NCI-H460 (cell line): ENCODE results near the gene CDC42EP3. TPM values are rescaled to one million over a fixed set of nuclear protein-coding genes. Genes with fewer than 3 reads are reported as not detected.

ENCODE experiments used
- DNase-seq: peaks from one replicate; pipeline ENCODE4 v3.0.0-alpha.2; 2016; ENCODE audit warnings: low read depth; ENCODE audit errors: extremely low read depth
- polyA plus RNA-seq: library from polyadenylated mRNA; depleted of rRNA; stranded (reverse); fragments of >200 nt; gene quantifications from 2 replicates; pipeline ENCODE4 v1.2.3, GENCODE V29; 2014; cell fraction: nucleus; rRNA removed
- total RNA-seq: library from RNA; depleted of rRNA; stranded (reverse); fragments of >200 nt; shearing (Covaris generic); gene quantifications from 2 replicates; pipeline ENCODE4 v1.2.3, GENCODE V29; 2014; rRNA removed

CDC42EP3 gene
- 13.7 and 17.8 TPM in 2 replicates for total RNA-seq
- 1.9 and 12.9 TPM in 2 replicates for polyA plus RNA-seq

GRCh38 chr2:37671009-37671815 lies at the start of gene CDC42EP3:
CDC42EP3 (minus strand) TSS chr2:37671642; CDS start chr2:37646587, 25,055 bp downstream.
- DNase-seq: peak; percentile 22

GRCh38 chr2:37721201-37721560 lies 49.7 kb upstream of the CDC42EP3 start:
- DNase-seq: no peak

GRCh38 chr2:37720533-37721200 lies 49.2 kb upstream of the CDC42EP3 start:
- peak; percentile 42 for DNase-seq

- no peak for DNase-seq
Observed at GRCh38 chr2:37718515-37719161, 47.2 kb upstream of the CDC42EP3 start.

- DNase-seq: no peak
Observed at GRCh38 chr2:37713258-37713700, 41.8 kb upstream of the CDC42EP3 start.

GRCh38 chr2:37711831-37712230 lies 40.4 kb upstream of the CDC42EP3 start:
- no peak for DNase-seq

- DNase-seq: no peak
Observed at GRCh38 chr2:37711308-37711731, 39.9 kb upstream of the CDC42EP3 start.

- no peak for DNase-seq
Observed at GRCh38 chr2:37709111-37709510, 37.7 kb upstream of the CDC42EP3 start.

GRCh38 chr2:37708146-37708545 lies 36.7 kb upstream of the CDC42EP3 start:
- no peak for DNase-seq

GRCh38 chr2:37707393-37707792 lies 36.0 kb upstream of the CDC42EP3 start:
- DNase-seq: no peak

- no peak for DNase-seq
Observed at GRCh38 chr2:37706334-37707183, 35.1 kb upstream of the CDC42EP3 start.

- no peak for DNase-seq
Observed at GRCh38 chr2:37705191-37705590, 33.7 kb upstream of the CDC42EP3 start.

- no peak for DNase-seq
Observed at GRCh38 chr2:37698931-37699481, 27.6 kb upstream of the CDC42EP3 start.

GRCh38 chr2:37695336-37695735 lies 23.9 kb upstream of the CDC42EP3 start:
- no peak for DNase-seq

GRCh38 chr2:37692711-37693110 lies 21.3 kb upstream of the CDC42EP3 start:
- DNase-seq: no peak

- DNase-seq: no peak
Observed at GRCh38 chr2:37689751-37690150, 18.3 kb upstream of the CDC42EP3 start.

GRCh38 chr2:37688771-37689468 lies 17.5 kb upstream of the CDC42EP3 start:
- DNase-seq: peak; percentile 60

GRCh38 chr2:37686792-37687526 lies 15.5 kb upstream of the CDC42EP3 start:
- DNase-seq: no peak

GRCh38 chr2:37684809-37685208 lies 13.4 kb upstream of the CDC42EP3 start:
- DNase-seq: no peak
